Activated CD8-positive, alpha-beta memory T cell treated with anti-CD3 and anti-CD28 coated beads for 4 hours (primary cell): ENCODE data around the gene ARHGAP11B.
"Not testable (repeated sequence)": the region's sequence is repeated elsewhere in the genome, so short reads cannot be mapped to it uniquely, and the experiment has no call there.

Experiments
- DNase-seq, 2 donors: peaks; one replicate each; pipeline ENCODE4 v3.0.0-alpha.2; 2020; ENCODE audit warnings: low read depth in 2 of 2

ARHGAP11B gene

GRCh38 chr15:30625436-30626193 is at the start of gene ARHGAP11B:
TSS of gene ARHGAP11B (plus strand) at chr15:30626128.
- peak; percentile 88 to 89 for DNase-seq

GRCh38 chr15:30579394-30579970 is 46.4 kb upstream of the ARHGAP11B start:
- DNase-seq, result not testable (repeated sequence)

- DNase-seq, result not testable (repeated sequence)
Measured at GRCh38 chr15:30580716-30581115, 45.2 kb upstream of the ARHGAP11B start.

GRCh38 chr15:30598953-30599352 is 27.0 kb upstream of the ARHGAP11B start:
- DNase-seq, result not testable (repeated sequence)

GRCh38 chr15:30603796-30604195 is 22.1 kb upstream of the ARHGAP11B start, which contains the start of gene GOLGA8H:
TSS of gene GOLGA8H (plus strand) at chr15:30604028. CDS start at chr15:30604126, 98 bp downstream.
- not testable (repeated sequence) for DNase-seq

- not testable (repeated sequence) for DNase-seq
Measured at GRCh38 chr15:30612271-30612670, 13.7 kb upstream of the ARHGAP11B start.

GRCh38 chr15:30621342-30621741 is 4.6 kb upstream of the ARHGAP11B start:
- DNase-seq, result not testable (repeated sequence)

GRCh38 chr15:30626194-30626565 is 252 bp downstream of the ARHGAP11B start:
- DNase-seq, result not testable (repeated sequence)

GRCh38 chr15:30626632-30627031 is 704 bp downstream of the ARHGAP11B start:
- DNase-seq, result not testable (repeated sequence)

GRCh38 chr15:30650012-30650929 is 24.3 kb downstream of the ARHGAP11B start:
- no peak for DNase-seq

GRCh38 chr15:30661154-30661553 is 35.2 kb downstream of the ARHGAP11B start:
- not testable (repeated sequence) for DNase-seq

GRCh38 chr15:30669621-30670020 is 43.7 kb downstream of the ARHGAP11B start:
- not testable (repeated sequence) for DNase-seq

GRCh38 chr15:30670056-30670455 is 44.1 kb downstream of the ARHGAP11B start:
- DNase-seq, result no peak

GRCh38 chr15:30671309-30671708 is 45.4 kb downstream of the ARHGAP11B start:
- no peak for DNase-seq

GRCh38 chr15:30675126-30675525 is 49.2 kb downstream of the ARHGAP11B start:
- no peak for DNase-seq

GRCh38 chr15:30675891-30676290 is 50.0 kb downstream of the ARHGAP11B start:
- DNase-seq, result not testable (repeated sequence)

GRCh38 chr15:30680997-30681396 is 55.1 kb downstream of the ARHGAP11B start:
- DNase-seq, result not testable (repeated sequence)

GRCh38 chr15:30685709-30686285 is 59.9 kb downstream of the ARHGAP11B start:
- not testable (repeated sequence) for DNase-seq

- DNase-seq, result not testable (repeated sequence)
Measured at GRCh38 chr15:30686651-30687050, 60.7 kb downstream of the ARHGAP11B start.
